GM23248 (cell line): ENCODE results near the gene CHD9.

Source experiments
- EZH2 ChIP-seq: fragments of 200-600 bp; sonication (generic); IDR thresholded peaks from 2 replicates; pipeline ENCODE4 v1.6.1; 2018; ENCODE audit warnings: antibody characterized with exemption, mild to moderate bottlenecking; ENCODE audit not compliant: insufficient read depth, poor library complexity, severe bottlenecking
- EZH2phosphoT487 ChIP-seq: fragments of 200-600 bp; sonication (generic); IDR thresholded peaks from 2 replicates; pipeline ENCODE4 v1.6.1; 2018; ENCODE audit warnings: antibody characterized with exemption, moderate library complexity, mild to moderate bottlenecking, low read depth; ENCODE audit not compliant: insufficient read depth

DNA sequence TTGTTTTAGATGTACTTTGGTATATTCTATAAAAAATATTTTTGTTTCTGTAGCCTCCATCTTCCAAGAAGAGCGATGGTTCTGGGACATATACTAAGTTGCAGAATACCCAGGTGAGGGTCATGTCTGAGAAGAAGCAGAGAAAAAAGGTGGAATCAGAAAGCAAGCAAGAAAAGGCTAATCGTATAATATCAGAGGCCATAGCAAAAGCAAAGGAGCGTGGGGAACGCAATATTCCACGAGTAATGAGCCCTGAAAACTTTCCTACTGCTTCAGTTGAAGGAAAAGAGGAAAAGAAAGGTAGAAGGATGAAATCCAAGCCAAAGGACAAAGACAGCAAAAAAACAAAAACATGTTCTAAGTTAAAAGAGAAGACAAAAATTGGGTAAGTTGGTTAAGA, 154.6 kb downstream of the CHD9 start:
- TF ChIP-seq EZH2 (no peak), EZH2phosphoT487 (no peak)
